Mucosa of descending colon (tissue), 3 donors: ENCODE measurements around the gene SEPTIN11. TPM values are rescaled to one million over a fixed set of nuclear protein-coding genes. Genes with fewer than 3 reads are reported as not detected.

Source experiments
- ATAC-seq: fragments of 200-7000 bp; cut with Tn5 transposase; one replicate; pipeline ENCODE4 v1.9.1; 2020; ENCODE audit warnings: mild to moderate bottlenecking, moderate library complexity
- DNase-seq, 3 donors: peaks; one replicate each; pipeline ENCODE4 v3.0.0-alpha.2; 2020
- H3K36me3 ChIP-seq: fragments of 200-600 bp; one replicate; pipeline ENCODE4 v1.8.0; 2021; ENCODE audit warnings: low read depth, mild to moderate bottlenecking
- H3K4me1 ChIP-seq: fragments of 200-600 bp; one replicate; pipeline ENCODE4 v1.8.0; 2021; ENCODE audit warnings: low read depth, mild to moderate bottlenecking
- H3K4me3 ChIP-seq: fragments of 200-600 bp; one replicate; pipeline ENCODE4 v1.8.0; 2021; ENCODE audit warnings: mild to moderate bottlenecking
- H3K9me3 ChIP-seq: fragments of 200-600 bp; one replicate; pipeline ENCODE4 v1.8.0; 2021; ENCODE audit warnings: mild to moderate bottlenecking
- CTCF ChIP-seq: fragments of 200-600 bp; IDR thresholded peaks from one replicate; pipeline ENCODE4 v1.8.0; 2022; ENCODE audit warnings: antibody characterized with exemption, mild to moderate bottlenecking
- intact Hi-C, 2 donors: fragments of 100-400 bp; cut with DNase I in 1 of 2; cut with micrococcal nuclease in 1 of 2; formaldehyde crosslinking; loops; one replicate each; pipeline versions ENCODE4 v1.11.0 to v1.11.1; 2022; cut with DNase I, micrococcal nuclease
- total RNA-seq, 3 donors: library from RNA; stranded (reverse); fragmentation: NEBNext Ultra II Directional in 2 of 3; extraction: Animal tissue kit (Norgen Biotek cat#: 25700) in 2 of 3; gene quantifications; one replicate each; pipeline versions ENCODE4 v1.2.1 to v1.2.4, GENCODE V29; 2021 to 2023
- donor health status: DM: no; HTN: no; CAD: no; lungs with moderate emphysema.
- donor health status: DM: no; HTN: no; CAD: no.
- donor health status: DM: no; HTN: yes; CAD: no.

The SEPTIN11 gene
- total RNA-seq, 3 donors from 2014 or later = 73.0 to 117 (median 109) TPM

GRCh38 chr4:76952656-76953582 is 3.4 kb downstream of the SEPTIN11 start:
- no peak for ATAC-seq
- TF ChIP-seq CTCF = no peak
- intact Hi-C loops = no loop called here

GRCh38 chr4:76953956-76954355 is 4.4 kb downstream of the SEPTIN11 start:
- Histone ChIP-seq H3K36me3 (no peaks in the 10 kb centered on the region), H3K4me3 (no peak overlapping the region), H3K4me1 (peaks cover 30% of the 10 kb centered on the region), H3K9me3 (no peaks in the 10 kb centered on the region)
- ATAC-seq = no peak
- DNase-seq = no peak
- no peak for TF ChIP-seq CTCF
- intact Hi-C loops = no loop called here

More at GRCh38 chr4:76952656-76953582, 3.4 kb downstream of the SEPTIN11 start:
- Histone ChIP-seq H3K36me3 (no peaks in the 10 kb centered on the region), H3K9me3 (no peaks in the 10 kb centered on the region), H3K4me3 (no peak overlapping the region), H3K4me1 (peaks cover 28% of the 10 kb centered on the region)
- no peak for DNase-seq

- intact Hi-C loops = no loop called here
- peaks cover 30% of the 10 kb centered on the region for H3K4me1 ChIP-seq
- ATAC-seq = no peak
Measured at GRCh38 chr4:76954489-76954888, 4.9 kb downstream of the SEPTIN11 start.

GRCh38 chr4:76955182-76955581 is 5.6 kb downstream of the SEPTIN11 start:
- intact Hi-C loops = no loop called here
- no peak for DNase-seq
- Histone ChIP-seq H3K9me3 (no peaks in the 10 kb centered on the region), H3K4me3 (no peak overlapping the region), H3K36me3 (no peaks in the 10 kb centered on the region), H3K4me1 (peaks cover 36% of the 10 kb centered on the region)
- no peak for ATAC-seq
- TF ChIP-seq CTCF = no peak

More at GRCh38 chr4:76954489-76954888, 4.9 kb downstream of the SEPTIN11 start:
- Histone ChIP-seq H3K9me3 (no peaks in the 10 kb centered on the region), H3K4me3 (no peak overlapping the region), H3K36me3 (no peaks in the 10 kb centered on the region)
- no peak for TF ChIP-seq CTCF
- no peak for DNase-seq

GRCh38 chr4:76957004-76957738 is 7.6 kb downstream of the SEPTIN11 start:
- TF ChIP-seq CTCF = no peak
- Histone ChIP-seq H3K4me1 (peaks cover 34% of the 10 kb centered on the region), H3K36me3 (no peaks in the 10 kb centered on the region), H3K4me3 (no peak overlapping the region), H3K9me3 (no peaks in the 10 kb centered on the region)
- peak; percentile 92 for ATAC-seq
- intact Hi-C loops = no loop called here
- peak in 1 of 3 donors; percentile 30 for DNase-seq
